ENCODE measurements around the gene TLE2.

TLE2 gene

DNA sequence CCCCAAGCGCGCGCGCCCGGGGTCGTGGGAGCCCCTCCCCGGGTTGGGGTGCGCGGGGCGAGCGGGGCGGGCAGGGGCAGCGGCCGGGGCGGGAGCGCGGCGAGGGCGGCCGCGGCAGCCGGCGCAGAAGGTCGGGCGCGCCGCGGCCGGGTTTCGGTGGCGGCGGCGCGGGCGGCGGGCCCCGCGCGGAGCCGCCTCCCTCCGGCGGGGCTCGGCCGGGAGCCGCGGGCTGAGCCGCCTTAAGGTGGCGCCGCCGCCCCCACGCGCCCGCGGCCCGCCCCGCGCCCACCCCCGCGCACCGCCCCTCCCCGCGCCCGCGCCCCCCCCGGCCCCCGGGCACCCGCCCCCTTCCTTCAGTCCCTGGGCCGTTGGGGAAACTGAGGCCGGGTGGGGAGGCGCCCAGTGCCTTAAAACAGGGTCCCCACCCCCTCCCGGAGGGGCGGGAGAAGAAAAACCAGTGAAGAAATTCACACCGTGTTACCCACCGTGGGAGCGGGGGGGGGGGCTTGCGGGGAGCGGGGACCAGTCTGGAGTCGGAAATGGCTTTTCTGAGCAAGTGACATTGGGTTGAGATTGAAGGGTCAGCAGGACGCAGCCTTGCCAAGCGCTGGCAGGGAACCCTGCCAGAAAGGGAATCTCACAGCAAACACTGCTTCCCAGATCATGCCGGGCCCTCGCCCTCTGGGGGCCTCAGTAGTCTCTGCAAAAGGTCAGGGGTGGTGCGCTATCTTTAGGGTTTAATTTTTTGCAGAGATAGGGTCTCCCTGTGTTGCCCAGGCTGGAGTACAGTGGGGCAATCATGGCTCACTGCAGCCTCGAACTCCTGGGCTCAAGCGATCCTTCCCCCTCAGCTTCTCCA is at the start of gene TLE2:
Gene TLE2, minus strand, starts transcription at position 216 of the 859 bp plus-strand sequence. CDS start 376 bp downstream, outside the sequence.
- no peak for DNase-seq

DNA sequence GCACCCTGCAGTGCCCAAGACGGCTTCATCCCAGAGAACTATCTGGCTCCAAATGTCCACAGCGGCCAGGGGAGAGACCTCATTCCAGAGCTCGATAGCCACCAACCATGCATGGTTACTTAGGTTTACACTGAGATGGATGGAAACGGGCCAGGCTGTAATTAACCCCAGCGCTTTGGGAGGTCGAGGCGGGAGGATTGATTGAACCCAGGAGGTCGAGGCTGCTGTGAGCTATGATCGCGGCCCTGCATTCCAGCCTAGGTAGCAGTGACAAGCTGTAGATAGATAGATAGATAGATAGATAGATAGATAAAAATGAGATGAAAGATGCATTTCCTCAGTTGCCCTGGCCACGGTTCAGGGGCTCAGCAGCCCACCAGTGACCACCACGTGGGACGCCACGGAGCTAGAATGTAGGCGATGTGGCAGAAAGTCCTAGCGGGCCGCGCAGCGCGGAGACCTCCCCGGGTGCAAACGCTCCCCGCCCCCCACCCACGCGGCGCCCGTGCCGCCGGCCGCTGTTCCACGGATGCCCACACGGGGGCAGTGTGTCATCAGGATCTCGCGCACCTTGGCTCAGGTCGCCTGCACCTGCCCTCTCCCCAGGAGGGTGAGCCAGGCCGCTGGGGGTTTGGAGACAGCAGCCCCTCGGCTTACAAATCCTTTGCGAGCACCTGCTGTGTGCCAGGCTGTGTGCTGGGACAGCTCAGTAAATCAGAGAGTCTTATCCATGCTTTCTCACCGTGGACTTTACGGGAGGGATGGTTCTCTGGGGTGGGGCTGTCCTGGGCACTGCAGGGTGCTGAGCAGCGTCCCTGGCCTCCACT is 46.7 kb upstream of the TLE2 start:
- DNase-seq: peak; percentile 31

GRCh38 chr19:3073931-3074595 is 45.0 kb upstream of the TLE2 start:
- no peak for DNase-seq

DNA sequence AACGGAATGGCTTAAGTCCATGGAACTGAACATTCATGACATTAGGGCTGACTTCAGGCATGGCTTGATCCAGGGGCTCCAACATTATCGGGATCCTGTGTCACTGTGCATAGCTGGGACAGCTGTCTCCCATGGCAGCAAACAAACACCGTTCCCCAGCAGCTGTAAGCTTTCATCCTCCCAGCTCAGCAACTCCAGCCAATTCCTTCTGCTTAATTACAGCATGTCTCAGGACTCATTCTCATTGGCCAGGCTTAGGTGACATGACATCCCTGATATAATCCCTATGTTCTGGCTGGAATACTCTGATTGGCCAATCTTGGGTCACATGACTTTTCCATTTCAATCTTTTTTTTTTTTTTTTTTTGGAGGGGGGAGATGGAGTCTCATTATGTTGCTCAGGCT is 44.1 kb upstream of the TLE2 start:
- DNase-seq: peak; percentile 36

GRCh38 chr19:3071768-3072167 is 42.7 kb upstream of the TLE2 start:
- no peak for DNase-seq

DNA sequence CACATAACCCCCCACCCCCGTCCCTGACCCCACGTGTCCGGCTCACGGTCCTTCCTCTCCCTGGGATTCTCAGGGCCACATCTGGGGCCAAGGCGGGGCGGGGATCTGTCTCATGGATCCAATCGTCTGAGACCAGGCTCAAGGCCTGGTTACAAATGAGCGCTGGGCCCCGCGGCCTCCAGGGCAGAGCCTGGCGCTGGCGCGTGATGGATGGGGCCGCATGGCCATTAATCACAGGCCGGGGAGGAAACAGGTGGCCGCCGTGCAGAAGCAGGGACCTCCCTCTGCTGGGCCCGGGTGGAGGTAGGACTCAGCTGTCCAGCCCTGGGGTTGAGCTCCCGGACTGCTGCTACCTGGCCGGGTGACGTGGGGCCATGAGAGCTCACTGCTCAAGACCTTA is 39.0 kb upstream of the TLE2 start:
- DNase-seq: no peak

GRCh38 chr19:3067563-3067962 is 38.5 kb upstream of the TLE2 start:
- DNase-seq: no peak

DNA sequence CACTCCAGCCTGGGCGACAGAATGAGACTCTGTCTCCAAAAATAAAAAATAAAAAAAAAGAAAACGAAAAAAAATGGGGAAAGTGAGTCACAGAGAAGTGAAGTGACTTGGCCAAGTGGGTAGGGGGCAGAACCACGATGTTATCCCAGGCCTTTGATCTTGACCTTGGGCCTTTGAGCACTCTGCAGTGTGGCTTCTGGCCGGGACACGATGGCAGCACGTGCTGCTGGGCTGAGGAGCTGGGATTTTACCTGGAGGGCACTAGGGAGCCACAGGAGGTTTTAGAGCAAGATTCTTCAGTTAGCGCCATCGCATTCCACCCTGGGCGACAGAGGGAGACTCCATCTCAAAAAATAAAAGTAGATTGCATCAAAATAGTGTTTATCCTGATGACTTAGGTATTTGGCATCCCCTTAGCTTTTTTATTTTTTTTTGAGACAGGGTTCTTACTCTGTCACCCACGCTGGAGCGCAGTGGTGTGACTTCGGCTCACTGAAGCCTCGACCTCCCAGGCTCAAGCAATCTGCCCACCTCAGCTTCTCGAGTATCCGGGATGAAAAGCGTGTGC is 37.5 kb upstream of the TLE2 start:
- DNase-seq: no peak

DNA sequence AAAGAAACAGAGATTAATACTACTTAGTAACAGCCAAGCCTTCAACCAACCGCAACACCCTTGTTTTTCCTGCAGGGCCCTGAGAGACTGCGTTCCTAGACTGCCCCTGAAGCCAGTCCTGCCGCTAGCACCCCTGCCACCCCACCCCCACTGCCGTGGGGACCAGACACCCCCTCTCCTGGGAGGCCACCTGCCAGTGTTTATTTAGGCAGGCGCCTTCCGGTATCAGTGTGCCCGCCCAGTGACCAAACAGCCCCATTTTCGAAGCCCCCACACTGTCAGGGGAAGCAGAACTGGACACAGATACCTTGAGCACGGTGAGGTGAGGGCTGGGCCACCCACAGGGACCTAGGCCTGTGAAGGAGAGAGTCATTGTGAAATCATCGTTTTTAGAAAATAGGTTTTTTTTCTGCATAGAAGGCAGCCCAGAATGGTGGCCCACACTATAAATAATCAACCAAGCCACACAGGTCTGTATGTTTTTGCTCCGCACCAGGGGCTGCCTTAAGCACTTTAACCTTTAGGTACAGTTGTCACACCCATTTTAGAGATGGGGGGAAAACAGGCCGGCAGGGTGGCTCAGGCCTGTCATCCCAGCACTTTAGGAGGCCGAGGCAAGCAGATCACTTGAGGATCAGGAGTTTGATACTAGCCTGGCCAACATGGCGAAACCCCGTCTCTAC is 36.7 kb upstream of the TLE2 start:
- no peak for DNase-seq

- no peak for DNase-seq
These were observed 34.9 kb upstream of the TLE2 start for GRCh38 chr19:3064011-3064330.

GRCh38 chr19:3062165-3063105 is 33.4 kb upstream of the TLE2 start, which contains the start of gene TLE5:
TLE5 (minus strand) TSS chr19:3062495; CDS start chr19:3062200, 295 bp downstream.
- peak; percentile 57 for DNase-seq

- DNase-seq: peak; percentile 49
These were observed 32.4 kb upstream of the TLE2 start for GRCh38 chr19:3061182-3062161.

DNA sequence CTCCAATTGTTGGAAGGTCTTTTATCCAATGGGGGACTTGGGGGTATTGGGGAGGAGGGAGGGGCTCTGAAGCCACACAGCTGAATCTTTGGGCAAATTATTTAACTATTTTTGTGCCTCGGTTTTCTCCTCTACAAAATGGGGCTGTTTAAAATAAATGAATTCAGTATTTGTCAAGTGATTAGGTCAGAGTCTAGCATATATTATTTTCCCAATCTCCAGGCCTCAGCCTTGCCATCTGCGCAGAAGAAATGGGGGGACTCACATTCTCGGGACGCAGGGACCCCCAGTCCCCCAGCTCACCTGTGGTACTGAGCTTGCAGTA is 31.7 kb upstream of the TLE2 start:
- no peak for DNase-seq

- no peak for DNase-seq
These were observed 30.6 kb upstream of the TLE2 start for GRCh38 chr19:3059653-3060052.

DNA sequence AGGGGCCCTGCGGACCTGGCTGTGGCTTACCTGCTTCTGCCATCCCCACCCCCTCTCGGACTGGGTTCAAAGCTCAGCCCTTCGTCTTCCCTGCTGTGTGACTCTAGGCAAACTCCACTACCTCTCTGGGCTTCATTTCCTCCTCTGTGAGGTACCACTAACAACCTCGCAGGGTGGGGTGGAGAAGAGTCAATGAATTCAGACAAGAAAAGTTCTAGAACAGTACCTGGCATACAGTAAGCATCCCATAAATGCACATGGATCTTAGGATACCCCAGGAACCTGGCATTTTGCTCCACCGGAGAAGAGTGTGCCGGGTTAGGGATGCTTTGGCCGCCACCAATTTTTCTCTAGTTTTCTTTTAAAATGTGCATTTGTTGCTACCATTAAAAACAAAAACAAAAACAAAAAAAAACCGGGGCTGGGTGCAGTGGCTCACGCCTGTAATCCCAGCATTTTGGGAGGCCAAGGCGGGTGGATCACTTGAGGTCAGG is 29.8 kb upstream of the TLE2 start:
- no peak for DNase-seq

GRCh38 chr19:3058009-3058820 is 29.1 kb upstream of the TLE2 start:
- DNase-seq: no peak

DNA sequence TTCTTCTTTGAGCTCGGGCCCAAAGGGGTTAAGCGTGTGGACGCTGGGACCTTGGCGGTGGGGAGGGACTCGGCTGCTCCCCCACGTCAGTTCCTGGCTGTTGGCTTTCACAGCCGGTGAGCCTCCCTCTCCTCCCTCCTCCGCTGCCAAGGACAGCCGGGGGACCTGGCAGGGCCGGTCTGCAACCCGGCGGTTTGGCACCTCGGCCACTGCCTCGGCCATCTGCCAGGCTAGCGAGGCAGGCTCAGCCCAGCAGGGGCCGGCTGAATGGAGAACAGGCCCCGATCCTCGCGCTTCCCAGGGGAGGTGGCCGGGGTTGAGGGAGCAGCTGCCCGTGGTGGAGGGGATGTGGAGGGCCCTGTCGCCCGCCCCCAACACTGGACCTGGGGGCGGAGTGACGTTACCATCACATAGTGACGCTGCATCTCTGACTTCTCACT is 28.2 kb upstream of the TLE2 start:
- no peak for DNase-seq

DNA sequence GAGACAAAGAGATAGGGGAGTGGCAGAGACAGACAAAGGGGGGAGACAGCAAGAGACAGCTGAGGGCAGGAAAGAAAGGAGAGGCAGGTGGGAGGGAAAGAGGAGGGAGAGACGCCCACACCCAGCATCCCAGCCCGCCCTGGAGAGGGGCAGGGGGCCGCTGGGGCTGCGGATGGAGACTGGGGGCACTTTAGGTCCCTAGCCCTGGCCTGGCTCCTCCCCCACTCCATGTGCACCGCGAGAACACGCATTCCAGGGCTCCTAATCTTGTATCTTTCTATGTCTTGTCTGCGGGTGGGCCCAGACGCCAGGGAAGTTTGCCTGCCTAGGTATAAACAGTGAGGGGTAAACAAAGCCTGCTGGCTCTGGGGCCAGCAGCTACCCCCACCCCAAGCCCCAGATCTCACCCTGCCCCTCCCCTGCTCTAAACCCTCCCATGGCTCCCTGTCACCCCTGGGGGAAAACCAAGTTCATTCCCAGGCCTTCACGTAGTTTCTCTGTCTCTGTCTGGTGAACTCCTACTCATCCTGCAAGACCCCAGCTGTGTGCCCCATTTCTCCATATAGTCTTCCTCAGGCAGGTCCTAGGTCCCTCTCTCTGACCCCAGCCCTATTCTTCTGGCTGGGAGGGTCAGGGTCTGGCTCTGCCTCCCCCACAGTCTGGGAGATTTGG is 27.5 kb upstream of the TLE2 start:
- DNase-seq: no peak
